ENCODE measurements around the gene OR2AK2. TPM values are rescaled to one million over a fixed set of nuclear protein-coding genes. Genes with fewer than 3 reads are reported as not detected.

OR2AK2 gene
- total and polyA plus RNA-seq, 2 of the 8 experiments (the other 6 are each of a cell fraction or from before 2014, with no cell fraction given), result not detected

GRCh38 chr1:247998811-247999210 lies 33.8 kb downstream of the OR2AK2 start:
- WGBS, 2 experiments (ENCODE audit: extremely low coverage in 1 of 2, insufficient coverage in 1 of 2, insufficient read length in 1 of 2, insufficient replicate concordance in 2 of 2, low coverage in 1 of 2, low lambda C conversion rate in 2 of 2, missing lambda C conversion rate in 1 of 2), result 35% methylated on average over 2 of the region's 2 CpGs; no CpG with 5 or more reads in 1 of the 2 experiments
- H4K5ac ChIP-seq (ENCODE audit: insufficient read length, low read depth, low read length), result no peak overlapping the region
- ChIA-PET CTCF (ENCODE audit: partially characterized antibody) (no interaction called here), POLR2A (ENCODE audit: partially characterized antibody) (no interaction called here)
- no peak overlapping the region for H3K18ac ChIP-seq (ENCODE audit: extremely low read depth, low read length)
- H3K79me2 ChIP-seq (ENCODE audit: control insufficient read depth in 1 of 2, insufficient read depth in 2 of 2, low read length in 2 of 2), result no peaks in the 10 kb centered on the region
- no peak overlapping the region for H3K14ac ChIP-seq (ENCODE audit: insufficient read length)
- no peak overlapping the region for H3K4me3 ChIP-seq (ENCODE audit: extremely low read depth in 1 of 4, insufficient read depth in 2 of 4, low read depth in 3 of 4, low read length in 4 of 4)
- no peak for FAIRE-seq
- no peaks in the 10 kb centered on the region for H3K4me1 ChIP-seq (replicated peaks in 1 of 4; ENCODE audit: control insufficient read depth in 3 of 4, insufficient read depth in 4 of 4, low read length in 3 of 4)
- no peak for DNase-seq (ENCODE audit: low read depth in 1 of 2, low spot score in 2 of 2)
- H4K8ac ChIP-seq (ENCODE audit: extremely low read depth, insufficient read depth, low read length), result no peak overlapping the region
- no peak overlapping the region for H2AK5ac ChIP-seq (ENCODE audit: low read depth, low read length)
- no peak overlapping the region for H3K4ac ChIP-seq (replicated peaks; ENCODE audit: insufficient read length, low read depth, low read length)
- no peaks in the 10 kb centered on the region for H3K23me2 ChIP-seq (ENCODE audit: low read depth, low read length)
- no peak overlapping the region for H2BK12ac ChIP-seq (ENCODE audit: low read depth, low read length)
- no peak overlapping the region for H2BK120ac ChIP-seq (replicated peaks; ENCODE audit: low read depth, low read length)
- no peaks in the 10 kb centered on the region for H3K79me1 ChIP-seq (ENCODE audit: low read depth, low read length)
- H4K91ac ChIP-seq (replicated peaks; ENCODE audit: insufficient read length, low read length), result no peak overlapping the region
- H3K36me3 ChIP-seq (ENCODE audit: control insufficient read depth in 2 of 4, insufficient read depth in 4 of 4, low read length in 3 of 4), result no peaks in the 10 kb centered on the region
- H3K27me3 ChIP-seq (replicated peaks in 1 of 4; ENCODE audit: control insufficient read depth in 3 of 4, extremely low read depth in 1 of 4, insufficient read depth in 3 of 4, low read length in 3 of 4), result no peaks in the 10 kb centered on the region
- H2BK5ac ChIP-seq (ENCODE audit: low read depth, low read length), result no peak overlapping the region
- H3K23ac ChIP-seq (ENCODE audit: insufficient read length), result no peak overlapping the region
- no peak overlapping the region for H3K4me2 ChIP-seq (ENCODE audit: insufficient read depth in 1 of 2, low read depth in 2 of 2, low read length in 2 of 2)
- no peak overlapping the region for H3K56ac ChIP-seq (replicated peaks; ENCODE audit: insufficient read length, low read depth, low read length)
- no peak overlapping the region for H2BK20ac ChIP-seq (ENCODE audit: low read length)
- H2BK15ac ChIP-seq (ENCODE audit: low read length), result no peak overlapping the region
- H4K20me1 ChIP-seq (replicated peaks in 1 of 2; ENCODE audit: control insufficient read depth in 1 of 2, insufficient read depth in 2 of 2, low read length in 2 of 2), result no peaks in the 10 kb centered on the region
- peaks cover 60 to 71% of the 10 kb centered on the region in 2 experiments for H3K9me3 ChIP-seq (ENCODE audit: insufficient read depth in 2 of 2, low read depth in 1 of 2, low read length in 1 of 2)
- no peak overlapping the region for H2AFZ ChIP-seq (ENCODE audit: low read length)
- H3K27ac ChIP-seq (ENCODE audit: low read depth, low read length), result no peak overlapping the region
- no peak overlapping the region for H3K9ac ChIP-seq (replicated peaks in 1 of 4; ENCODE audit: extremely low read depth in 1 of 4, low read depth in 3 of 4, low read length in 3 of 4)
- TF ChIP-seq BCL11A (IDR thresholded peaks at IDR 0.05; ENCODE audit: low read depth in 2 of 2, low read length in 2 of 2), result no peak
- no peak for TF ChIP-seq MAX (IDR thresholded peaks at IDR 0.05)
- no peak for TF ChIP-seq ATF3 (IDR thresholded peaks at IDR 0.05; ENCODE audit: insufficient read depth, low read depth, low read length)
- TF ChIP-seq SIN3A (conservative IDR thresholded peaks at IDR 0.05 in 1 of 2, IDR thresholded peaks at IDR 0.05 in 1 of 2; ENCODE audit: low read depth in 1 of 2, low read length in 2 of 2), result no peak
- no peak for TF ChIP-seq NANOG (IDR thresholded peaks at IDR 0.05; ENCODE audit: insufficient read depth, low read depth, low read length, poor library complexity, severe bottlenecking)
- no peak for TF ChIP-seq SRF (IDR thresholded peaks at IDR 0.05; ENCODE audit: low read depth, low read length)
- no peak for TF ChIP-seq PHF8 (conservative IDR thresholded peaks at IDR 0.05; ENCODE audit: low read depth, low read length)
- no peak for TF ChIP-seq BRCA1 (IDR thresholded peaks at IDR 0.05; ENCODE audit: low read depth, low read length)
- TF ChIP-seq EZH2 (IDR thresholded peaks at IDR 0.05; ENCODE audit: low read depth, low read length, severe bottlenecking), result no peak
- TF ChIP-seq TAF7 (optimal IDR thresholded peaks at IDR 0.05; ENCODE audit: borderline replicate concordance, low read depth, low read length), result no peak
- TF ChIP-seq TEAD4 (IDR thresholded peaks at IDR 0.05; ENCODE audit: low read depth, low read length), result no peak
- no peak for TF ChIP-seq CBX5 (IDR thresholded peaks at IDR 0.05; ENCODE audit: low read depth, low read length)
